GM03348 (cell line): ENCODE measurements around the gene GRIN3B.

Experiments
- DNase-seq: peaks from one replicate; pipeline ENCODE4 v3.0.0; 2012; ENCODE audit warnings: low spot score

The GRIN3B gene

DNA sequence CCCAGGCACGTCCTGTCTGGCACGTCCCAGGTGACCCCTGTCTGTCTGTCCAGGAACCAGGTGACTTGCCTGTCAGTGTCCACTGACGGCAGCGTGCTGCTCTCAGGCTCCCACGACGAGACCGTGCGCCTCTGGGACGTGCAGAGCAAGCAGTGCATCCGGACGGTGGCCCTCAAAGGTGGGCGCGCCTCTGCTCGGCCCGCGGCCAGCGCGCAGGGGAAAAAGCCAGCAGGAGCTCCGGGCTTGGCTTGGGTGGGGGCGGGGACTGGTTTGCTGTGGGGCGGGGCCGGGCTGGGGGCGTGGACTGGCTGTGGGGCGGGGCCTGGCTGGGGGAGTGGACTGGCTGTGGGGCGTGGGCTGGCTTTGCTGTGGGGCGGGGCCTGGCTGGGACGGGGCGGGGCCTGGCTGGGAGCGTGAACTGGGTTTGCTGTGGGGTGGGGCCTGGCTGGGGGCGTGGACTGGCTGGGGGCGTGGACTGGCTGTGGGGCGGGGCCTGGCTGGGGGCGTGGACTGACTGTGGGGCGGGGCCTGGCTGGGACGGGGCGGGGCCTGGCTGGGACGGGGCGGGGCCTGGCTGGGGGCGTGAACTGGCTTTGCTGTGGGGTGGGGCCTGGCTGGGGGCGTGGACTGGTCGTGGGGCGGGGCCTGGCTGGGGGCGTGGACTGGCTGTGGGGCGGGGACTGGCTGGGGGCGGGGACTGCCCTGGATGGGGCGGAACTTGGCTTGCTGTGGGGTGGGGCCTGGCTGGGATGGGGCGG is 8.9 kb upstream of the GRIN3B start:
- DNase-seq: peak; percentile 74

DNA sequence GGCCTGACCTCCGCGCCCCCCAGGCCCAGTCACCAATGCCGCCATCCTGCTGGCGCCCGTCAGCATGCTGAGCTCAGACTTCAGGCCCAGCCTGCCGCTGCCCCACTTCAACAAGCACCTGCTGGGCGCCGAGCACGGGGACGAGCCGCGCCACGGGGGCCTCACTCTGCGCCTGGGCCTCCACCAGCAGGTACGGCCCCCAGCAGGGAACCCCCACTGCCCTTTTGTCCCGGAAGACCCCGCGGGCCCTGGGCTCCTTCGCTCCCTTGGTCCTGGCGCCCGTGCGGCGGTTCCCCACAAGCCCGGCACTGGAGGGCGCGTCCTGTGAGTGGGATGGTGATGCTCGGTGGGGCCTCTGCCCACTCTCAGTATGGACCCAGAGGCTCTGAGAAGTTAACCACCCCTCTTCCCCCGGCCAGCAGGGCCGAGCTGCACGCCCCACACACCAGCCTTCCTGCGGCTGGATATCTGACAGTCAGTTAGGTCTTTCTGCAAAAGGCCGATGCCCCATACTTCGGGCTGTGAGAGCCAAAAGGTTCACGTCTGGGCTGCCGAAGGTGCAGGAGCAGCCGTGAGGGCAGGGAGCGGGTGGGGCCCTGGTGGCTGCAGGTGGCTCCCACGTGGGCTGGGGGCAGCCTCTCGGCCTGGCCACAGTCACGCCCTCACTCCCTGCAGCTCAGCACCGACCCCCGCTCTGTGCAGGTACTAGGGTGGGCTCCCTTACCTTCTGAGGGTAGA is 8.1 kb upstream of the GRIN3B start:
- DNase-seq: no peak

DNA sequence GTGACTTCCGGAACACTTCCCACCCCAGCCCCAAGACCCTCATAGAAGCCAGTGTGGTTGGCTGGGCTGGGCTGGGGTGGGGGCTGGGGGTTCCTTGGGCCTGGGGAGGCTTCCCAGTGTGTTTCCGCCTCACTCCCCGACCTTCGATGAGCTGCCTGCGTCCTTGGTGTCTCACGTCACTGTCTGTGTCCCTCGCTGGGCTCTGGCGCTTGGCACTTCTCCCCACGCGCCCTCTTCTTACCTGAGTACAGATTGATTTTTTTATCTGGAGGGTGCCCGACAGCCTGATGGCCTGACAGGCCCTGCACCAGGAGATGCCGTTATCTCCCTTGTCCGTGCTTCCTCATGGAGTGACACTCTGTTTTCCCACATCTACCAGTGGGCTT is 7.6 kb upstream of the GRIN3B start:
- DNase-seq: no peak

DNA sequence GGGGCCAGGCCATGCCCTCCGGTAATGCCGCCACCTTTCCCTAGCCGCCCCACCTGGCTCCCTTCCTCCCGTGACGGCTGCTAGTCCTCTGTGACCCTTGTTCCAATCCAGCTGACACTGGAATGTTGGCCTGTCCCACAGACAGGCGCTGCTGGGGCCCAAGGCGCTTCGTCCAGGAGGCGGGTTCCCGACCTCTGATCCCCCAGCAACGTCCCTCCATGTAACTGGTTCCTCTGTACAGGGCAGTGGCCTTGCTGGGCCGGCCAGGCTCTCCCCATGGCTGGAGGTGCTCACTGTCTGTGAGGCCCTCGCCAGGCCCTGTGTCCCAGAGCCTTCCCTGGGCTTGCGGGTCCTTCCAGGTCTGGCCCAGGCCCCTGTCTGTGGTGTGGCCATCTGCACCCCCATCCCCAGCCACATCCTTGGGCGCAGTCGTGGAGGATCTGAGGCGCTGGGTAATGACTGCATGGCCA is 6.8 kb upstream of the GRIN3B start:
- DNase-seq: no peak

DNA sequence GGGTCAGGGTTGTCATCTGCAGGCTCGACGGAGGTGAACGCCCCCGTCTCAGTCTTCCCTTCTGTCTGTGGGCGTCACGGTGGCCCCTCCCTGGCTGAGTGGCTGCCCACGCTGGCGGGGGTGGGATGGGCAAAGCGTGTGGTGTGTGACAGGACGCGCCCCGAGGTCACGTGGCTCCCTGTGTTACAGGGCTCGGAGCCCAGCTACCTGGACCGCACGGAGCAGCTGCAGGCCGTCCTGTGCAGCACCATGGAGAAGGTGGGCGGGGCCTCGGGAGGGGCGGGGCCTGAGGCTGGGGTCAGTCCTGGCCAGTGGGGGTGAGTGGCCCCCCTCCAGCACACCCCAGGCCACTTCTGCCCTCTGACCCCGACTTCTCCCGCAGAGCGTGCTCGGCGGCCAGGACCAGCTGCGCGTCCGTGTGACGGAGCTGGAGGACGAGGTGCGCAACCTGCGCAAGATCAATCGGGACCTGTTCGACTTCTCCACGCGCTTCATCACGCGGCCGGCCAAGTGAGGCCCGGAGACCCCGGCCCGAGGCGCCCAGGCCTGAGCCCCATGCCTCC is 6.3 kb upstream of the GRIN3B start:
- DNase-seq: no peak

DNA sequence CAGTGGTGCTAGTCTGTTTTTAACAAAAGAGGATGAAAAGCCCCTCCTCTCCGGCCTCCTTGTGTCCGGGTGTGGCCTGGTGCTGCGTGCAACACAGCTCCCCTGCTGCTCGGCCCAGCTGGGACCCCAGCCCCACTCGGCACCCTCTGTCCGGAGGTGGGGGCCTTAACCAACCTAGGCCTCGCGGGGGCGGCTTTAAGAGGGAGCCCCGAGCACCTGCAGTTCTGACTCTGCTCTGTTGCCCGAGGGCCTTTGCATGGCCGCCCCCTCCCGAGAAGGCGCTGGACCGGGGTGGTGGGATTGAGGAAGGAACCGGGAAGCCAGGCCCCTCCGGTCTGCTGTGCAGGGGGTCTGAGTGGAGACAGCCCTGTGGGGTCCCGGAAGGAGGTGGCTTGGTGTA is 5.7 kb upstream of the GRIN3B start:
- DNase-seq: no peak

DNA sequence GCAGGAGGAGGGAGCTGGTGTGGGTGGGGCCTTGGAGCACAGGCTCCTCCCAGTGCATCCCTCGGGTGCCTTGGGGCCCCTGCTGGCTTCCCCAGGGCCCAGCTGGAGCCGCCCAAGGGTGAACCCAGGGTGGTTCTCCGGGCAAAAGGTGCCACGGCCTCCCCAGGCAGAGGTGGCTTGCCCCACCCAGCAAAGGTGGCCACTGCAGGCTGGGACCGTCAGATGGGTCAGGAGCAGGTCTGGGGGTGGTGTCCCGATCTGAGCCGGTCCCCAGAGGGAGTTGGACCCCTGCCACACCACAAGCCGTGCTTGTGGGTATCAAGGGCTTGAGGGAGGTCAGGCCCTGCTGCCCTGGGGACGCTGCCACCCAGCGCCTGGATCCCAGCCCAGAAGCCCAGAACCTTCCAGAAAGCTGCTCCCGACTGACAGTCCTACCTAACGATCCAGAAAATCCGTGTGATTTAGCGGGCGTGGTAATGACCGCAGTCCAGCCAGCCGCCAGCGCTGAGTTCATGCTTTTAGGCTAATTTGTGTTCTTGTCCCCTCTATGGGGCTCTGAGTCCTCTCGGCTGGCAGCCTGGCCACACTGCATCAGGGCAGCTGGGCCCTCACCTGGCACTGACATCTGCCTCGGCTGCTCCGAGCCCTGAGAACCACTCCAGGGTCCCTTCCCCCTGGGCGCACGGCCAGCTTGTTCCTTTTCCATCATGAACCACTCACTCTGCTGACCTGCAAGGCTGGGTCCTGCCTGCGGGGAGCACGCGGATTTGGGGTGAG is 5.0 kb upstream of the GRIN3B start:
- no peak for DNase-seq

DNA sequence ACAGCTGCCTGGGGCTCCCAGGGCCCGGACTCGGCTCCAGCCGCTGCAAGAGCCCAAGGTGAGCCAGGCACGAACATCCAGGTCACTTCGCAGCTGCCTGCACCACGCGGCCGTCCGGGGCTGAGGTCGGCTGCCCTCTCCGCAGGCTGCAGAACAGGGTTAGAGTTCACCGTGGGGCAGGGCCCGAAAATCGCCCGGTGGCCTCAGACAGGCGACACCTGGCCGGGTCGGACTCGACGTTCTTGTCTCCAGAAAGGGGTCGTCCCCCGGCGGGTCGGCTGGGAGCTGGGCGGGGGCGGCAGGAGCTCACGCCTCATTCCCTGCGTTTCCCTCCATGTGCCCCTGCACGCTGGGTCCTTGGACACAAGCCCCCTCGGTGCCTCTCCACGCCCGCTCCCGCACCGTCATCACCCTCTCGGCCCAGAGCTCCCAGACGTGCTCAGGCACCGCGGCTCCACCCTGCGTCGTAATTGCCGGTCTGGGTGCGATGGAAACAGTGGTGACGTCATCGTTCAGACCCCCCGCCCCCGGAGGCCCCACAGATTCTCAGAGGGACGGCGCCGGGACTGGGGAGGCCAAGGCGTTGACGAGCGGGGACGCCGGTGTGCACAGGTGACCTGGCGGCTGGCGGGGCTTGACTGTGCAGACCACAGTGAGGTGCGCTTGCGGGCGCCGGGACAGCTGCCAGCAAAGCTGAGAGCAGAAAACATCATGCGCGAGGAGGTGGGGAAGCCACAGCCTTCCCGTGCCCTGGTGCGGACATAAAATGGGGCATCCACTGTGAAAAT is 4.0 kb upstream of the GRIN3B start:
- peak; percentile 68 for DNase-seq

DNA sequence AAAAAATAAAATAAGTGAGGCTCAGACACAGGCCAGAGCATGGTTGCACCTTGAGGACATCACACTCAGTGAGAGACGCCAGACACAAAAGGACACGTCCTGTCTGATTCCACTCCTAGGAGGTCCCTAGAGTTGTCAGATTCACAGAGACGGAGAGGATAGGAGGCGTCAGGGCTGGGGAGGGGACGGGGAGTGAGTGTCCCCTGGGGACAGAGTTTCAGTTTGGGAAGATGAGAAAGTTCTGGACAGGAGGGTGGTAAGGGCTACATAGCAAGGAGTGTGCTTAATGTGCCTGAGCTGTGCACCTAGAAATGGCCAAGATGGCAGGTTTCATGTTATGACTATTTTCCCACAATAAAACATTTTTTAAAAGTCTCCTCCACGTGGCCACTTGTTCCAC is 2.2 kb upstream of the GRIN3B start:
- no peak for DNase-seq

DNA sequence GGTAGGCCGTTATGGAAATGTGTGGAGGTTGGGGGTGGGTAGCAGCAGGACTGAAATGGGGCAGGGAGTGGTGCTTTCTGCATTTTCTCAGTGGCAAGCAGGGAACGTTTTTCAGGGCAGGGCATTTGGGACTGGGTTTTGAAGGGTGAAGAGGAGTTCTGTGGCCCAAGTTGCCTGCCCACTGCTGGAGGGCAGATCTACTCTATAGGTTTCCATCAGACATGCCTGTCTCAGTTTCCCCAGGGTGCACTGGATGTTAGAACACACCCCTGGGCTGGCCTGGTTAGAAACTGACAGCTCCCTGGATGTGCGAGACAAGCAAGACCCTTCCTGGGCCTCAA is 870 bp upstream of the GRIN3B start:
- no peak for DNase-seq

DNA sequence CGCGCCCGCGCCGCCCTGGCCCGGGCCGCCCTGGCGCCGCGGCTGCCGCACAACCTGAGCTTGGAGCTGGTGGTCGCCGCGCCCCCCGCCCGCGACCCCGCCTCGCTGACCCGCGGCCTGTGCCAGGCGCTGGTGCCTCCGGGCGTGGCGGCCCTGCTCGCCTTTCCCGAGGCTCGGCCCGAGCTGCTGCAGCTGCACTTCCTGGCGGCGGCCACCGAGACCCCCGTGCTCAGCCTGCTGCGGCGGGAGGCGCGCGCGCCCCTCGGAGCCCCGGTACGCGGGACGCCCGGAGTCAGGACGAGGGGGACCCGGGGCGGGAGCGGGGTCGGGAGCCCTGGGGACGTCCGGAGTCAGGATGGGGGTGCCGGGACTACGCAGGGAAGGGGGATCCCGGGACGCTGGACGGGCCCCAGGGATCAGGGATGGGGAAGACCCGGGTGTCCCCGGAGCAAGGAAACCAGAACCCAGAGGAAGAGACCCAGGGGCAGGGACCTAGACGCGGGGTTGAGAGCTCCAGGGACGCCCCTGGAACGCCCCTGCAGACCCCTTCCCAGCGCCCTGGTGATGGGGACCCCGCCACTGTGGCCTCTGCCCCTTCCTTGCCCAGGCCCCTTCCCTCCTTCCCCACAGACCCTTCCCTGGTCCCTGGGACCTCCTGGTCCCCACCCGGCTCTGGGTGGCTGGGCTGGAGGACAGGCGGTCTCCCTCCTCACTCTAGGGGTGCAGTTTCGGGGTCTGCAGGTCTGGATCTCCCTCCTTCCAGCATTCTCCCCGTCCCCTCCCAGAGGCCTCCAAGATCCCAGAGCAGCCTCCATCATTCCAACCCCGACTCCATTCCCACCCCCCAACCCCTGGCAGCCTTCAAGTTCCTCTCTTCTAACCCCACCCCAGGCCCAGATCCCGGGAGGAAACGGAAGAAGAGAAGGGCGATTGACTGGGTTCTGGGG is 645 bp downstream of the GRIN3B start:
- no peak for DNase-seq

DNA sequence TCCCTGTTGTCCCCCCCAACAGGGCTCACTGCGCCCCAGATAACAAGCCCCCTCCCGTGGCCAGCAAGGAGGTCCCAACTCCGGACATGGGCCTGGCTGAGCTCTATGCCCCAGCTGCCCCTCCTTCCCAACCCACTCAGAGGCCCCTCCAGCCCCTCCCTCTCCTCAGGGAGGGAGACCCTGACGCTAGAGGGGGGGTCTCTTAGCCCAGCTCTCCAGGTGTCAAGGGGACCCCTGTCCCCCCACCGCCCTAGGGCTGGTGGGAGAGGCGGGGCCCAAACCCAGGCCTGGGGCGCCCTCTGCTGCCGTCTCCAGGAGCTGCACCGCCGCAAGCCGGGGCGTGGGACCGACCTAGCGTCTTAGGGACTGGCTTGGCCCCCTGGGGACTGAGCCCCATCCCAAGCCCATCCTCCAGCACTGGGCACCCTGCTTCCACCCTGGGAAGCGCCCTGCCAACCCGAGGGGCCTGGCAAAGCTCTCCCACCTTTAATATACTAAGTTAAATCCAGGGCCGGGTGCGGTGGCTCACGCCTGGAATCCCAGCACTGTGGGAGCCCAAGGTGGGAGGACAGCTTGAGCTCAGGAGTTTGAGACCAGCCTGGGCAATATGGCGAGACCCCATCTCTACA is 1.4 kb downstream of the GRIN3B start:
- DNase-seq: peak; percentile 84

DNA sequence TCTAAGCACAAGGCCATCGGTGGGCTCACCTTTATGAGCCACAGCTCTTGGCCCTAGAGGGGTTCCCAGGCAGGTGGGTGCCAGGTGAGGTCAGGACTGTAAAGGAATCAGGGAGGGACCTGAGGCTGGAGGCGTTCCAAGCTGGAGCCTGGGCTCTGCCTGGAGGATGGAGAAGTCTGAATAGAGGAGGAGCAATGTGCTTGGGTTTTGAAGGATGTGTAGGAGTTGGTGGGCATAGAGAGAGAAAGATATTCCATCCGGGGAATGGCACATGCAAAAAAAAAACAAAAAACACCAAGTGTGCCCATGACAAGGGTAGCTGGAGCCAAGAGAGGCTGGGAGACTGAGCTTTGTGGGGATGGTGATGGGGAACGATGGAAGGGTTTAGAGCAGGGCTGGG is 2.4 kb downstream of the GRIN3B start:
- no peak for DNase-seq

DNA sequence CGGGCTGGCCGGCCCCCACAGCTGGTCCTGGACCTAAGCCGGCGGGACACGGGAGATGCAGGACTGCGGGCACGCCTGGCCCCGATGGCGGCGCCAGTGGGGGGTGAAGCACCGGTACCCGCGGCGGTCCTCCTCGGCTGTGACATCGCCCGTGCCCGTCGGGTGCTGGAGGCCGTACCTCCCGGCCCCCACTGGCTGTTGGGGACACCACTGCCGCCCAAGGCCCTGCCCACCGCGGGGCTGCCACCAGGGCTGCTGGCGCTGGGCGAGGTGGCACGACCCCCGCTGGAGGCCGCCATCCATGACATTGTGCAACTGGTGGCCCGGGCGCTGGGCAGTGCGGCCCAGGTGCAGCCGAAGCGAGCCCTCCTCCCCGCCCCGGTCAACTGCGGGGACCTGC is 3.1 kb downstream of the GRIN3B start:
- no peak for DNase-seq

DNA sequence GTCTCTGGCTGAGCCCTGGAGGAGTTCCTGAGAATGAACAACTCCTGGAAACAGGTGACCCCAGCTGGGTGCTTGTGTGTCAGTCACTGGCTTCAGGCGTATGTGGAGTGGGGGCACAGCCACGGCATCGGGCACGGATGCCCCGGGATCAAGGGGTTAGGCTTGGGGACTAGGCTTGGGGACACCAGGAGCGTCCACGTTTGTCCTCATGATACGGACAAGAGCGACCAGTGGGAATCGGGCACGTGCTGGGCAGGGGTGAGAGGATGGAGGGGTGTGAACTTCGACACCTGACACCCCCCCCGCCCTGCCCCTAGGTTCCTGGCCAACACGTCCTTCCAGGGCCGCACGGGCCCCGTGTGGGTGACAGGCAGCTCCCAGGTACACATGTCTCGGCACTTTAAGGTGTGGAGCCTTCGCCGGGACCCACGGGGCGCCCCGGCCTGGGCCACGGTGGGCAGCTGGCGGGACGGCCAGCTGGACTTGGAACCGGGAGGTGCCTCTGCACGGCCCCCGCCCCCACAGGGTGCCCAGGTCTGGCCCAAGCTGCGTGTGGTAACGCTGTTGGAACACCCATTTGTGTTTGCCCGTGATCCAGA is 4.1 kb downstream of the GRIN3B start:
- DNase-seq: no peak

DNA sequence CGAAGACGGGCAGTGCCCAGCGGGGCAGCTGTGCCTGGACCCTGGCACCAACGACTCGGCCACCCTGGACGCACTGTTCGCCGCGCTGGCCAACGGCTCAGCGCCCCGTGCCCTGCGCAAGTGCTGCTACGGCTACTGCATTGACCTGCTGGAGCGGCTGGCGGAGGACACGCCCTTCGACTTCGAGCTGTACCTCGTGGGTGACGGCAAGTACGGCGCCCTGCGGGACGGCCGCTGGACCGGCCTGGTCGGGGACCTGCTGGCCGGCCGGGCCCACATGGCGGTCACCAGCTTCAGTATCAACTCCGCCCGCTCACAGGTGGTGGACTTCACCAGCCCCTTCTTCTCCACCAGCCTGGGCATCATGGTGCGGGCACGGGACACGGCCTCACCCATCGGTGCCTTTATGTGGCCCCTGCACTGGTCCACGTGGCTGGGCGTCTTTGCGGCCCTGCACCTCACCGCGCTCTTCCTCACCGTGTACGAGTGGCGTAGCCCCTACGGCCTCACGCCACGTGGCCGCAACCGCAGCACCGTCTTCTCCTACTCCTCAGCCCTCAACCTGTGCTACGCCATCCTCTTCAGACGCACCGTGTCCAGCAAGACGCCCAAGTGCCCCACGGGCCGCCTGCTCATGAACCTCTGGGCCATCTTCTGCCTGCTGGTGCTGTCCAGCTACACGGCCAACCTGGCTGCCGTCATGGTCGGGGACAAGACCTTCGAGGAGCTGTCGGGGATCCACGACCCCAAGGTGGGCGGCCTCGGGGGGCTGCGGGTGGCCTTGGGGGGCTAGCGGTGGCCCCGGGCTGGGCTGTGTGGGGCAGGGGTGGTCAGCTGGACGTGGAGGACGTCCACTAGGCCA is 4.8 kb downstream of the GRIN3B start:
- no peak for DNase-seq

DNA sequence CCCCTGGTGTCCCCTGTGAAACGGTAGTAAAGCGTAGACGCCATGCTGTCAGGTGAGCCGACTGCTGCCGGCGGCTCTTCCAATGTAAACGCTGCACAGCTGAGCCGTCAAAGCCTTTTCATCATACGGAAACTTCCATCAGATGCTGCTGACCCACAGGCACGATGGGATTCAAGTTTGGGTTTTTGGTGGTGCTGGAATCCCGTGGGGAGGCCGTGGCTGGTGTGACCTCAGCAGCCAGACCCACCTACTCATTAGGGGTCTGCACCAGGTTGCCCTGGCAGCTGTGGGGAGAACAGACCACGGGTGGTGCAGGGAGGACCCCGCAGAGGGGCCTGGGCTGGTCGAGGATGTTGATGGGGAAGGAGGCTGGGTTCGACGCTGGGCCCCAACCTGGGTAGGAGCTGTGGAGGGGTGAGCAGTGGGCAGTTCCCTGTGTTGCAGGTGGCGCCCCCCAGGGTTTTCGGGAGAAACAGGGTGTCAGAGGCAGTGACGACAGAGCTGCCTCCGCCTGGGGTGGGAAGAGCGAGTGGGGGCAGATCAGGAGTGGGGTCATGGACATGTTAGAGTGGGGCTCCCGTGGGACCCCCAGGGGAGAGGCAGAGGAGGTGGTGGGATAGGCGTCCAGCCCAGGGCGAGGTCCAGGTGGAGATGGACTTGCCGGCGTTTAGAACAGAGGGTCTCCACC is 6.6 kb downstream of the GRIN3B start:
- no peak for DNase-seq
